Hematopoietic multipotent progenitor cell treated with erythropoietin and hydrocortisone succinate and interleukin-3 and kit ligand, for 6 days (in vitro differentiated cells): ENCODE measurements around the gene RNF2.
A peak's percentile ranks its signal among the peaks of the same experiment; 100 is the strongest.

ENCODE experiments used
- DNase-seq: peaks from one replicate; pipeline ENCODE4 v3.0.0-alpha.2; 2015

Gene RNF2

DNA sequence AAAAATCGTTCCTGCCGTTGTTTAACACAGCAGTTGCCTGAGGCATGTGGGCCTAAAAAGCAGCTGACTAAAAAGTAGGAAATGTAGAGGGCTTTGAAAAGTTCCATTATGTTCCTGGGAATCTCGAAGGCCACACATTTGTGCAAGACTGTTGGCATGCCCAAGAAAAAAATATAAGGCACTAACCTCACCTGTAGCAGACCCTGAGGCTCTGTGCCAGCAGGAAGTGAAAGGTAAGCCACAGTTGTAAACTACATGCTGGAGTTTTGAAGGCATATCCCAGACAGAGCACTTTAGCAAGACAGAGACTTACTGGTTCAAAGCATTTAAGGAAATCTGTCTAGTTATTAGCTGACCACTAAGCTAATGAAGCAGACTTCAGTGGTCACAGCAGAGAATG is 58.7 kb downstream of the RNF2 start:
- no peak for DNase-seq

DNA sequence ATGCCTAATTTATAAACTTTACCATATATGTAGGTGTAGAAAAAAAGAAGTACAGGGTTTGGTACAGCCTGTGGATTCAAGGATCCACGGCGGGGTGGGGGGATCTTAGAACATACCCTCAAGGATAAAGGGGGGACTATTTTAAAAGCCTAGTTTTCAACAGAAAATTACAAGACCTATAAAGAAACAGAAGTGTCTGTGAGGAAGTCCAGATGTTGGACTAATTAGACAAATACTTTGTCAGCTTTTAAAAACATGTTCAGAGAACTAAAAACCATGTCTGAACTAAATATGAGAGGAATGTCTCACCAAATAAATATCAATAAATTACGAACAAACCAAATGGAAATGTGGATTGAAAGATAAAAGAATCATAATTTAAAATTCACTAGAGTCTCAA is 59.8 kb downstream of the RNF2 start:
- DNase-seq: no peak

DNA sequence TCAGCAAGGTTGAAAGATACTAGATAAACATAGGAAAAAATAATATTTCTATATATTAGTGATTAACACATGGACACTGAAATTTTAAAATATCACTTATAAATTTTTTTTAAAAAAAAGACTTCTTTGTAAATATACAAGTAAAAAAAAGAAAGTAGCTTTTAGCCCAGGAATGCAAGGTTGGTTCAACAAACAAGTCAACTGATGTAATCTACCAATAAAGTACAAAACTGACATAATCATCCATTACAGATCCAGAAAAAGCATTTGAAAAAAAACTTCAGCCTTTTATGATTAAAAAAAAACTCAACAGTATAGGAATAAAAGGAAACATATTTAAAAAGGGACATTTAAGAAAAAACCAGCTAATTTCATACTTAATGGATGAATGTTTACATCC is 63.0 kb downstream of the RNF2 start:
- DNase-seq: no peak

DNA sequence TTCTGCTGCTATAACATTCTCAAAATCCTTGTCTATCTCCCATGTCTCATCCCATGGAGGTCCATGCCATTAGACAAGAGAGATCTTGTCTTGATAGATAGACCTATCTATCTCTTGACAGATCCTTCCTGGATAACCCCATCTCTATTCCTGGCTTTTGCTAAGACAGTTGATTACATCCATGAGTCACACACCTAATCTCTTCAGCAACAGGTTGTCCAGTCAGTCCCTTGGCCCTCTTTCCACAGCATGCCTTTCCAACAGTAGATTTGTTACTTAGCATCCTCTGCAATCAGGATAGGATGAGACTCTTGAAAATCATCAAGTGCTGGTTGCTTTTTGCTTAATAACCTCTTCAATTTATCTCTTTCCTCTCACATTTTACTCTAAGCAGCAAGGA is 64.8 kb downstream of the RNF2 start:
- no peak for DNase-seq

DNA sequence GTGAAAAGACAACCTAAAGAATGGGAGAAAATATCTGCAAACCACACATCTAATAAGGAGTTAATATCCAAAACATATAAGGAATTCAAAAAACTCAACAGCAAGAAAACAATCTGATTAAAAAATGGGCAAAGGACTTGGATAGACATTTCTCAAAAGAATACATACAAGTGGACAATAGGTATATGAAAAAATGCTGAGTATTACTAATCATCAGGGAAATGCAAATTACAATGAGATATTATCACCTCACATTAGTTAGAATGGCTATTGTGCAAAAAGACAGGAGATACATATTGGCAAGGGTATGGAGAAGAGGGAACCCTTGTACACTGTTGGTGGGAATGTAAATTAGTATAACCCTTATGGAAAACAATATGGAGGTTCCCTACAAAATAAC is 66.5 kb downstream of the RNF2 start:
- DNase-seq: no peak

DNA sequence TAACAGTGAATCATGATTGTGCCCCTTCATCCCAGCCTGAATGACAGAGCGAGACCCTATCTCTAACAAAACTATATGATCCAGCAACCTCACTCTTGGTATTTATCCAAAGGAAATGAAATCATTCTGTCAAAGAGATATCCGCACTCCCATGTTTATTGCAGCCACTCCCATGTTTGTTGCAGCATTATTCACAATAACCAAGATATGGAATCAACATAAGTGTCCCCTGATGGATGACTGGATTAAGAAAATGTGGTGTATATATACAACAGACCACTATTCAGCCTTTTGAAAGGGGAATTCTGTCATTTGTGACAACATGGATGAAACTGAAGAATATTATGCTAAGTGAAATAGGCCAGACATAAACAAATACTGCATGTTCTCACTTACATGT is 67.0 kb downstream of the RNF2 start:
- DNase-seq: no peak

DNA sequence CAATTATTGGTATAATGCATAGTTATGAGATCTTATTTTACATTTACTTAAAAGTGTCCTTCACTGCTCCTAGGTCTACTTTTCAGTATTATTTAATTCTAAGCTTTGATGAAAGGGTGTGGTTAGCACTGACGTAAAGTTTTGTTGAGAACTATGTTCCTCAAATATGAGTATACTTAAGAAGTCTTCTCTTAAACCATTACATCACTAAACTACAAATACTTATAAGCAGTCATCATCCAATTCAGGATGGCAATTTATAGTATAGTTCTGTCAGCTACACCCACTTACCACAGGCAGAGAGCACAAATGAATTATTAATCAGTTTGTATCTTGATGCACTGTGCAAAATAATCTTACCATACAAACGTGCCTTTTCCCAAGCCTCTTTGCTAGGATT is 84.3 kb downstream of the RNF2 start:
- DNase-seq: no peak

DNA sequence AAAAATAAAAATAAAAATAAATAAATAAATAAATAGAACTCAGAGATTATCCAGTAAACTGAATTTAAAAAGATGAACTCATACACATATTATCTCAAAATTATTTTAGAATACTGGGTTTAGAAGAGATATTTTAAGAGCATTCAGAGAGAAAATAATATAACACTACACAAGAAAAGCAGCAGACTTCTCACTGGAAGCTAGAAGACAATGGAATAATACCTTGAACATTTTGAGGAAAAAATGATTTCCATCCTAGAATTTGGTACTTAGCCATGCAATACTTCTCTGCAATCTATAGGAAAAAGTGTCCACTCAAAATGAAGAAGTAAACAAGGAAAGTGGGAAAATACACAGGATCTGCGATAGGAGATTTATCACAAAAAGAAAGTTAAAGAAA is 87.2 kb downstream of the RNF2 start:
- peak; percentile 16 for DNase-seq

DNA sequence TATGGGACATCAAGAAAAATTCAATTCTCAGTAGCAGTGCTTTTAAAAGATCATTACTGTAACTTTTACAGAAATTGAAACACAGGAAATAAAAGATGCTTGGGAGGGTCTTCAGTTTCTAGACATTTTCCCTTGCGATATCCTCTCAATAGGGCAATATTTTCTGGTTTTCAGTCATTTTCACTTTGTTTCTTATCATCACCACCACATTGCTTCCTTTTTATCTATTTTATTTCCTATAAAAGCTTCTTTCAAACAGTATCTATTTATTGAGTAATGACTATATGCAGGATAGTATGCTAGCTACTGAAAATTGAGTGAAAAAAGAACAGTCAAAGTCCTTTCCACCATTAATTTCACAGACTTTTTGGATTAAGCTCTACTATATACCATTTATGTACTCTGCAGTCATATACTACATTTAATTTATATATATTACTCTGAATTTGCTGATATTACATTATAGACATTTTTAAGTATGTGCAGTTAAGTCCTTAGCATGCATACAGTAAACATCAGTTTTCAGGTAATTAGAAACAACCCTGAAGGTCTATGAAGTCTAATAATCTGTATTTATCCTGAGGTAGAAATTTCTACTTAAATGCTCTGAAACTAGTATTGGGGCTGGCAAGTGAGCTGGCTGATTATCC is 92.7 kb downstream of the RNF2 start:
- peak; percentile 65 for DNase-seq

DNA sequence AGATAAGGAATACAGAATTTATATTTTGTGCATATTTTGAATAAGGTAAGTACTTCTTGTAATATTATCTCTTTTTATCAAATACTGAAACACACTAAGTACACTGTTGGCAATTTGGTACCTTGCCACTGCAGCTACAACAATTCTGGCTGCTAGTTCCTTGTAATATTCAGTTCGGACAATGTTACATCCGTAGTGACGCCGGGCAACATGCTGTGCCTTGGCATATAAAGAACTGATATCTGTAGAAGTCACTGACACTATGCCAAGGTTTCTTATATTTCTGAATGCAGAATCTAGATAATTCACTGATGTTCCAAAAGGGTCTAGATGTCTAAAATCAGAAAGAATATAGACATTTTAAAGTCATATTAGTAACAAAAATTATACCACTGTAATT is 93.9 kb downstream of the RNF2 start:
- peak; percentile 55 for DNase-seq

DNA sequence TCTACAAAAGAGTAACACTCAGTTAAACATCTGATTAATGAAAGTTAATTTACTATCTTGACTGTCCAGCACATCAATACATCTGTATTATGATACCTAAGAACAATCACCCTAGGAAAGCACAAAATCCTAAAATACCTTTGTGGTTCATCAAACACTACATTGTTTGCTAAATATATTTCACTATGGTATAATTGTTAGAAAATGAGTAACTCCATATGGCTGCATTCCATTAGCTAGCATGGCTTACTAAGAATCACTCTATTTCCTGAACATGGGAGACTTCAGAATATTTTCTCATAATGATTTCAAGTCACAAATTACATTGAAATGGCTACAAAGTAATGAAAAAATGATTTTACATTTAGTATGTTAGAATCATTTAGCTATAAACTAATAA is 98.9 kb downstream of the RNF2 start:
- DNase-seq: no peak

DNA sequence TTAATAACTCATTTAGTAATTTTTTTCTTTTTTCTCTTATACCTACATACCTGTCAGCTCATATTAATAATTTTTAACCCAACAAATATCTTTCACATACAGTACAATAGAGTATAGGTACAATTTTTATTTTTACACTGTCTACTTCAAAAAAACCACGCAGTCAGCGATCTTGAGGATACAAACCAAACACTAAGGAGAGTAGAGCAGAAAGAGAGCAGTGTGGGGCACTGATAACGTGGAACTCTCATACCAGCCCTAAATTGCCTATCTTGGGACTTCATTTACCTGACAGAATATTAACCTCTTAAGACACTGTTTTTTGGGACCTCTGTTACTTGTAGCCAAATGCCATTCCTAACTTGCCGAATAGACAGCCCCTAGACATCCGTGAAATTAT is 105.9 kb downstream of the RNF2 start:
- peak; percentile 81 for DNase-seq
